IMR-90 (cell line): Measurements from ENCODE around the gene SNED1. TPM values are rescaled to one million over a fixed set of nuclear protein-coding genes. Genes with fewer than 3 reads are reported as not detected.

Experiments used
- ATAC-seq: fragments of 200-7000 bp; cut with Tn5 transposase; 2 replicates; pipeline ENCODE4 v1.9.1; 2020; ENCODE audit warnings: low read depth, mild to moderate bottlenecking, moderate library complexity
- BruUV-seq: library from RNA; stranded (reverse); fragments of 400-500 nt; replicated peaks from 2 replicates; lab custom pipeline; 2021; lab: Mats Ljungman, UMichigan
- CTCF ChIA-PET: fragments of 300-600 bp; formaldehyde crosslinking; extraction: SDS; loops from one replicate; lab custom pipeline; 2021; ENCODE audit warnings: antibody characterized with exemption; lab: Yijun Ruan, JAX
- POLR2A ChIA-PET: fragments of 300-600 bp; sonication (Branson Sonifier 250); formaldehyde crosslinking; loops from one replicate; lab custom pipeline; 2022; ENCODE audit warnings: antibody characterized with exemption; ENCODE audit not compliant: unreplicated experiment; lab: Charles Lee
- DNase-seq: peaks from one replicate; pipeline ENCODE4 v3.0.0; 2013
- H2AFZ ChIP-seq: replicated peaks from 2 replicates; pipeline ENCODE3; 2013; ENCODE audit warnings: low read length, mild to moderate bottlenecking; ENCODE audit not compliant: poor library complexity
- H2AK5ac ChIP-seq: 2 replicates; pipeline ENCODE4 v1.6.1; 2013; ENCODE audit warnings: low read depth, low read length, inconsistent platforms
- H2AK9ac ChIP-seq: replicated peaks from 2 replicates; pipeline ENCODE3; 2013; ENCODE audit warnings: mild to moderate bottlenecking, low read depth, low read length, moderate library complexity; ENCODE audit not compliant: poor library complexity
- H2BK120ac ChIP-seq: 2 replicates; pipeline ENCODE4 v1.6.1; 2013; ENCODE audit warnings: low read depth, low read length, inconsistent platforms
- H2BK15ac ChIP-seq: 3 replicates; pipeline ENCODE4 v1.6.1; 2013; ENCODE audit warnings: low read depth, low read length, inconsistent platforms
- H2BK20ac ChIP-seq: 2 replicates; pipeline ENCODE4 v1.6.1; 2013; ENCODE audit warnings: low read depth, mild to moderate bottlenecking, inconsistent platforms, low read length, moderate library complexity
- H2BK5ac ChIP-seq: 2 replicates; pipeline ENCODE4 v1.6.1; 2013; ENCODE audit warnings: mild to moderate bottlenecking, low read depth, low read length, inconsistent platforms; ENCODE audit not compliant: poor library complexity, severe bottlenecking
- H3K14ac ChIP-seq: replicated peaks from 2 replicates; pipeline ENCODE4 v1.6.1; 2013; ENCODE audit warnings: low read depth, low read length, inconsistent platforms
- H3K18ac ChIP-seq: 2 replicates; pipeline ENCODE4 v1.6.1; 2013; ENCODE audit warnings: low read depth, low read length, control low read depth
- H3K23ac ChIP-seq: 2 replicates; pipeline ENCODE4 v1.6.1; 2013; ENCODE audit warnings: low read depth, low read length, inconsistent platforms
- H3K27ac ChIP-seq: 2 replicates; pipeline ENCODE4 v1.5.1; 2013; ENCODE audit warnings: mild to moderate bottlenecking, control low read depth, low read length; ENCODE audit not compliant: insufficient read depth
- H3K27me3 ChIP-seq: 2 replicates; pipeline ENCODE4 v1.6.1; 2013; ENCODE audit warnings: low read length; ENCODE audit not compliant: control insufficient read depth, insufficient read depth
- H3K36me3 ChIP-seq: 2 replicates; pipeline ENCODE4 v1.6.1; 2013; ENCODE audit warnings: low read length, mixed read lengths; ENCODE audit not compliant: control insufficient read depth, insufficient read depth
- H3K4ac ChIP-seq: 2 replicates; pipeline ENCODE4 v1.6.1; 2013; ENCODE audit warnings: low read depth, low read length, inconsistent platforms
- H3K4me1 ChIP-seq: 2 replicates; pipeline ENCODE4 v1.6.1; 2013; ENCODE audit warnings: low read length, mixed read lengths; ENCODE audit not compliant: control insufficient read depth, insufficient read depth
- H3K4me2 ChIP-seq: 2 replicates; pipeline ENCODE4 v1.6.1; 2013; ENCODE audit warnings: low read depth, mild to moderate bottlenecking, control low read depth, low read length, moderate library complexity
- H3K4me3 ChIP-seq: 2 replicates; pipeline ENCODE4 v1.5.1; 2013; ENCODE audit warnings: low read depth, mild to moderate bottlenecking, control low read depth, low read length, moderate library complexity; ENCODE audit not compliant: insufficient read depth
- H3K56ac ChIP-seq: 2 replicates; pipeline ENCODE4 v1.6.1; 2013; ENCODE audit warnings: low read length, inconsistent platforms; ENCODE audit not compliant: insufficient read depth; ENCODE audit errors: extremely low read depth
- H3K79me1 ChIP-seq, 2 experiments: 2 replicates each; pipeline ENCODE4 v1.6.1; 2013; ENCODE audit warnings: low read length in 2 of 2, inconsistent platforms in 1 of 2, low read depth in 1 of 2
- H3K9ac ChIP-seq: 2 replicates; pipeline ENCODE4 v1.6.1; 2013; ENCODE audit warnings: low read depth, low read length, control low read depth
- H3K9me1 ChIP-seq: 2 replicates; pipeline ENCODE4 v1.6.1; 2013; ENCODE audit warnings: low read length, inconsistent platforms; ENCODE audit not compliant: insufficient read depth
- H3K9me3 ChIP-seq: 2 replicates; pipeline ENCODE4 v1.6.1; 2013; ENCODE audit warnings: low read length; ENCODE audit not compliant: control insufficient read depth, insufficient read depth
- H4K20me1 ChIP-seq: 2 replicates; pipeline ENCODE4 v1.6.1; 2013; ENCODE audit warnings: low read length, inconsistent platforms; ENCODE audit not compliant: insufficient read depth
- H4K5ac ChIP-seq: 2 replicates; pipeline ENCODE4 v1.6.1; 2013; ENCODE audit warnings: mild to moderate bottlenecking, low read depth, low read length, control low read depth
- H4K8ac ChIP-seq, 2 experiments: 2 replicates each; pipeline ENCODE4 v1.6.1; 2013; ENCODE audit warnings: low read depth in 2 of 2, low read length in 2 of 2, control low read depth in 1 of 2, inconsistent platforms in 1 of 2
- H4K91ac ChIP-seq: 2 replicates; pipeline ENCODE4 v1.6.1; 2013; ENCODE audit warnings: low read depth, low read length, inconsistent platforms; ENCODE audit not compliant: insufficient read depth
- BHLHE40 ChIP-seq: fragments of 150-350 bp; IDR thresholded peaks from 2 replicates; pipeline ENCODE4 v1.6.1; 2016; ENCODE audit warnings: mild to moderate bottlenecking, low read depth, low read length
- CEBPB ChIP-seq: IDR thresholded peaks from 2 replicates; pipeline ENCODE4 v1.6.1; 2012; ENCODE audit warnings: low read depth, low read length, improper control_type of control experiment
- CHD1 ChIP-seq: IDR thresholded peaks from 2 replicates; pipeline ENCODE4 v1.6.1; 2012; ENCODE audit warnings: low read depth, low read length, improper control_type of control experiment
- FOS ChIP-seq: fragments of 150-350 bp; IDR thresholded peaks from 2 replicates; pipeline ENCODE4 v1.6.1; 2016; ENCODE audit warnings: low read depth, low read length
- MAFK ChIP-seq: IDR thresholded peaks from 2 replicates; pipeline ENCODE4 v1.6.1; 2012; ENCODE audit warnings: low read depth, low read length, improper control_type of control experiment
- MAZ ChIP-seq: IDR thresholded peaks from 2 replicates; pipeline ENCODE4 v1.6.1; 2012; ENCODE audit warnings: low read depth, mild to moderate bottlenecking, low read length, improper control_type of control experiment, moderate library complexity, borderline replicate concordance
- MXI1 ChIP-seq: IDR thresholded peaks from 2 replicates; pipeline ENCODE4 v1.6.1; 2012; ENCODE audit warnings: low read depth, mild to moderate bottlenecking, low read length, moderate library complexity, borderline replicate concordance
- NFE2L2 ChIP-seq: fragments of 150-350 bp; IDR thresholded peaks from 2 replicates; pipeline ENCODE4 v1.6.1; 2016; ENCODE audit warnings: low read depth, mild to moderate bottlenecking, low read length
- POLR2A ChIP-seq: IDR thresholded peaks from 2 replicates; pipeline ENCODE4 v1.6.1; 2012; ENCODE audit warnings: mild to moderate bottlenecking, low read depth, low read length
- RAD21 ChIP-seq: IDR thresholded peaks from 2 replicates; pipeline ENCODE4 v1.6.1; 2012; ENCODE audit warnings: low read length, improper control_type of control experiment
- RCOR1 ChIP-seq: IDR thresholded peaks from 2 replicates; pipeline ENCODE4 v1.6.1; 2012; ENCODE audit warnings: mild to moderate bottlenecking, low read length, improper control_type of control experiment; ENCODE audit not compliant: insufficient replicate concordance
- RFX5 ChIP-seq: IDR thresholded peaks from 2 replicates; pipeline ENCODE4 v1.8.0; 2012; ENCODE audit warnings: low read depth, mild to moderate bottlenecking, low read length, moderate library complexity
- SMC3 ChIP-seq: fragments of 150-350 bp; IDR thresholded peaks from 2 replicates; pipeline ENCODE4 v1.6.1; 2016; ENCODE audit warnings: low read depth, mild to moderate bottlenecking, antibody characterized with exemption, low read length, moderate library complexity
- dilution Hi-C: fragments of 300-500 bp; cut with HindIII; formaldehyde crosslinking; loops from one replicate; pipeline ENCODE4 v1.14.3; 2018; ENCODE audit warnings: low sequenced_read_pairs; ENCODE audit not compliant: unreplicated experiment
- in situ Hi-C: fragments of 300-500 bp; cut with MboI; formaldehyde crosslinking; loops from 3 replicates; pipeline ENCODE4 v1.14.3; 2019; ENCODE audit warnings: low sequenced_read_pairs, inconsistent platforms, mixed read lengths
- intact Hi-C: fragments of 100-400 bp; cut with micrococcal nuclease; formaldehyde crosslinking; loops from 2 replicates; pipeline ENCODE4 v1.10.0; 2022
- polyA plus RNA-seq, 3 experiments: library from polyadenylated mRNA; depleted of rRNA; stranded (reverse); fragments of >200 nt; gene quantifications; 2 replicates each; pipeline ENCODE4 v1.2.3, GENCODE V29; 2012; ENCODE audit warnings: low replicate concordance in 1 of 3
- total RNA-seq: library from RNA; depleted of rRNA; stranded (reverse); fragments of >200 nt; gene quantifications from 2 replicates; pipeline ENCODE4 v1.2.3, GENCODE V29; 2012
- TF ChIP-seq, protein P1 (sequence below): fragments of 150-350 bp; IDR thresholded peaks from 2 replicates; pipeline ENCODE4 v1.6.1; 2016; ENCODE audit warnings: low read depth, mild to moderate bottlenecking, low read length, moderate library complexity, borderline replicate concordance
- TF ChIP-seq, protein P2 (sequence below): fragments of 150-350 bp; IDR thresholded peaks from 2 replicates; pipeline ENCODE4 v1.6.1; 2017; ENCODE audit warnings: mild to moderate bottlenecking, antibody characterized with exemption, low read length, low read depth
- TF ChIP-seq, protein P3 (sequence below): conservative IDR thresholded peaks from 2 replicates; pipeline ENCODE4 v1.5.1; 2012; ENCODE audit warnings: mild to moderate bottlenecking, low read depth, low read length, improper control_type of control experiment

The SNED1 gene
- total and polyA plus RNA-seq, 2 of the 4 experiments (the other 2 are of a cell fraction), result 1.1 to 3.4 TPM

DNA sequence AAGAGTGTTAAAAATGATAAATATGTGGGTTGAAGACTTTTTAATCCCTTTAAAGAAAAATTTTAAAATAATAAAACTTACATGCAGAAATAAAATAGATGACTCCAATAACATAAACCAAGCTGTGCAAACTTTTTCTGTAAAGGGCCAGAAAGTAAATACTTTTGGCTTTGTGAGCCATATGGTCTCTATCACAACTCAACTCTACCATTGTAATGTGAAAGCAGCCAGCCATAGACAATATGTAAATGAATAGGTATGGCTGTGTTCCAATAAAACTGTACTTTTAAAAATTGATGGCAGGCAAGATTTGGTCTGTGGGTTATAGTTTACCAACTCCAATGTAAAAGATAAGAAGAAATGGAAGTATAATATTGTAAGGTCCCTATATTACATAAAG lies 45.2 kb downstream of the SNED1 start:
- intact Hi-C loops (no loop called here), in situ Hi-C loops (no loop called here), dilution Hi-C loops (no loop called here)
- no peak for TF ChIP-seq RAD21
- TF ChIP-seq NFE2L2, result no peak
- TF ChIP-seq CHD1, result no peak
- TF ChIP-seq MAZ, result no peak
- TF ChIP-seq RCOR1, result no peak
- TF ChIP-seq POLR2A, result no peak
- TF ChIP-seq MXI1, result no peak
- TF ChIP-seq, protein P1, sequence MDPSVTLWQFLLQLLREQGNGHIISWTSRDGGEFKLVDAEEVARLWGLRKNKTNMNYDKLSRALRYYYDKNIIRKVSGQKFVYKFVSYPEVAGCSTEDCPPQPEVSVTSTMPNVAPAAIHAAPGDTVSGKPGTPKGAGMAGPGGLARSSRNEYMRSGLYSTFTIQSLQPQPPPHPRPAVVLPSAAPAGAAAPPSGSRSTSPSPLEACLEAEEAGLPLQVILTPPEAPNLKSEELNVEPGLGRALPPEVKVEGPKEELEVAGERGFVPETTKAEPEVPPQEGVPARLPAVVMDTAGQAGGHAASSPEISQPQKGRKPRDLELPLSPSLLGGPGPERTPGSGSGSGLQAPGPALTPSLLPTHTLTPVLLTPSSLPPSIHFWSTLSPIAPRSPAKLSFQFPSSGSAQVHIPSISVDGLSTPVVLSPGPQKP, result no peak
- no peak for TF ChIP-seq CEBPB
- TF ChIP-seq, protein P2, sequence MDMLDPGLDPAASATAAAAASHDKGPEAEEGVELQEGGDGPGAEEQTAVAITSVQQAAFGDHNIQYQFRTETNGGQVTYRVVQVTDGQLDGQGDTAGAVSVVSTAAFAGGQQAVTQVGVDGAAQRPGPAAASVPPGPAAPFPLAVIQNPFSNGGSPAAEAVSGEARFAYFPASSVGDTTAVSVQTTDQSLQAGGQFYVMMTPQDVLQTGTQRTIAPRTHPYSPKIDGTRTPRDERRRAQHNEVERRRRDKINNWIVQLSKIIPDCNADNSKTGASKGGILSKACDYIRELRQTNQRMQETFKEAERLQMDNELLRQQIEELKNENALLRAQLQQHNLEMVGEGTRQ, result no peak
- TF ChIP-seq MAFK, result no peak
- no peak for TF ChIP-seq FOS
- no peak for TF ChIP-seq SMC3
- no peak for TF ChIP-seq BHLHE40
- TF ChIP-seq, protein P3, sequence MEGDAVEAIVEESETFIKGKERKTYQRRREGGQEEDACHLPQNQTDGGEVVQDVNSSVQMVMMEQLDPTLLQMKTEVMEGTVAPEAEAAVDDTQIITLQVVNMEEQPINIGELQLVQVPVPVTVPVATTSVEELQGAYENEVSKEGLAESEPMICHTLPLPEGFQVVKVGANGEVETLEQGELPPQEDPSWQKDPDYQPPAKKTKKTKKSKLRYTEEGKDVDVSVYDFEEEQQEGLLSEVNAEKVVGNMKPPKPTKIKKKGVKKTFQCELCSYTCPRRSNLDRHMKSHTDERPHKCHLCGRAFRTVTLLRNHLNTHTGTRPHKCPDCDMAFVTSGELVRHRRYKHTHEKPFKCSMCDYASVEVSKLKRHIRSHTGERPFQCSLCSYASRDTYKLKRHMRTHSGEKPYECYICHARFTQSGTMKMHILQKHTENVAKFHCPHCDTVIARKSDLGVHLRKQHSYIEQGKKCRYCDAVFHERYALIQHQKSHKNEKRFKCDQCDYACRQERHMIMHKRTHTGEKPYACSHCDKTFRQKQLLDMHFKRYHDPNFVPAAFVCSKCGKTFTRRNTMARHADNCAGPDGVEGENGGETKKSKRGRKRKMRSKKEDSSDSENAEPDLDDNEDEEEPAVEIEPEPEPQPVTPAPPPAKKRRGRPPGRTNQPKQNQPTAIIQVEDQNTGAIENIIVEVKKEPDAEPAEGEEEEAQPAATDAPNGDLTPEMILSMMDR, result no peak
- TF ChIP-seq RFX5, result no peak
- Histone ChIP-seq H3K23ac (no peak overlapping the region), H2AK5ac (no peak overlapping the region), H3K36me3 (peaks cover 11% of the 10 kb centered on the region), H3K4me2 (no peak overlapping the region), H2BK120ac (no peak overlapping the region), H4K5ac (no peak overlapping the region), H2AFZ (no peak overlapping the region), H4K20me1 (no peaks in the 10 kb centered on the region), H3K27ac (no peak overlapping the region), H3K9me3 (peaks cover 5% of the 10 kb centered on the region), H2AK9ac (no peak overlapping the region), H2BK5ac (no peak overlapping the region), H2BK15ac (no peak overlapping the region), H4K8ac (no peak overlapping the region), H3K18ac (no peak overlapping the region), H3K4ac (no peak overlapping the region), H4K91ac (no peak overlapping the region), H3K9me1 (no peaks in the 10 kb centered on the region), H2BK20ac (no peak overlapping the region), H3K4me3 (no peak overlapping the region), H3K79me1 (no peaks in the 10 kb centered on the region), H3K27me3 (no peaks in the 10 kb centered on the region), H3K9ac (no peak overlapping the region), H3K14ac (no peak overlapping the region), H3K56ac (no peak overlapping the region), H3K4me1 (no peaks in the 10 kb centered on the region; the same call in 1 of the 2 replicates)
- ATAC-seq (no peak), DNase-seq (no peak)
- POLR2A ChIA-PET, result no interaction called here
- no TSS peak for BruUV-seq
- CTCF ChIA-PET, result no interaction called here
